ENCODE results near the gene PMFBP1.

Gene PMFBP1

GRCh38 chr16:72211110-72211509 lies 39.2 kb upstream of the PMFBP1 start:
- FAIRE-seq (no peak), DNase-seq (ENCODE audit: insufficient read length, low spot score) (no peak)
- TF ChIP-seq, protein P1, sequence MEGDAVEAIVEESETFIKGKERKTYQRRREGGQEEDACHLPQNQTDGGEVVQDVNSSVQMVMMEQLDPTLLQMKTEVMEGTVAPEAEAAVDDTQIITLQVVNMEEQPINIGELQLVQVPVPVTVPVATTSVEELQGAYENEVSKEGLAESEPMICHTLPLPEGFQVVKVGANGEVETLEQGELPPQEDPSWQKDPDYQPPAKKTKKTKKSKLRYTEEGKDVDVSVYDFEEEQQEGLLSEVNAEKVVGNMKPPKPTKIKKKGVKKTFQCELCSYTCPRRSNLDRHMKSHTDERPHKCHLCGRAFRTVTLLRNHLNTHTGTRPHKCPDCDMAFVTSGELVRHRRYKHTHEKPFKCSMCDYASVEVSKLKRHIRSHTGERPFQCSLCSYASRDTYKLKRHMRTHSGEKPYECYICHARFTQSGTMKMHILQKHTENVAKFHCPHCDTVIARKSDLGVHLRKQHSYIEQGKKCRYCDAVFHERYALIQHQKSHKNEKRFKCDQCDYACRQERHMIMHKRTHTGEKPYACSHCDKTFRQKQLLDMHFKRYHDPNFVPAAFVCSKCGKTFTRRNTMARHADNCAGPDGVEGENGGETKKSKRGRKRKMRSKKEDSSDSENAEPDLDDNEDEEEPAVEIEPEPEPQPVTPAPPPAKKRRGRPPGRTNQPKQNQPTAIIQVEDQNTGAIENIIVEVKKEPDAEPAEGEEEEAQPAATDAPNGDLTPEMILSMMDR (IDR thresholded peaks at IDR 0.05; ENCODE audit: insufficient read depth, missing control alignments) = no peak

DNA sequence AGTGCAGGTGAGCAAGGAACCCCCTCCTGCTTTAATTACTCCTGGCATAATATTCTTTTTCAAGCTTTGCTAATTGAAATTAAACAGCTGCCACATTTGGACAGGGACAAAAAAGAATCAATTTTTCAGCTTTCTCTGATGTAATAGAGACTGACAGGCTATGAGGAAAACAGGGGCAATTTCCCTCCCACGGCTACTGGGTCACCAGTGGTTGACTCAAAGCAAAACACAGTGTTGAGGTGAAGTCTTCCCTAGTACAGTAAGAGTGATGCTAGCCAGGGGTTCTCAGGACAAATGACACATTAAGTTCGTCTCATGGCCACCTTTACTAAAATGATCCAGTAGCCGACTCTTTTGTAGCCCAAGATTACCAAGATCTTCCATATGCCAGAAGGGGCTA lies 38.6 kb upstream of the PMFBP1 start:
- DNase-seq (ENCODE audit: insufficient read length, low spot score) (no peak), FAIRE-seq (no peak)

GRCh38 chr16:72210072-72210471 lies 38.1 kb upstream of the PMFBP1 start:
- TF ChIP-seq, protein P1 (IDR thresholded peaks at IDR 0.05; ENCODE audit: insufficient read depth, missing control alignments) = no peak
- DNase-seq (ENCODE audit: insufficient read length, low spot score) (no peak), FAIRE-seq (no peak)

More for the DNA sequence above, 38.6 kb upstream of the PMFBP1 start:
- TF ChIP-seq, protein P1 (IDR thresholded peaks at IDR 0.05; ENCODE audit: insufficient read depth, missing control alignments) = no peak

DNA sequence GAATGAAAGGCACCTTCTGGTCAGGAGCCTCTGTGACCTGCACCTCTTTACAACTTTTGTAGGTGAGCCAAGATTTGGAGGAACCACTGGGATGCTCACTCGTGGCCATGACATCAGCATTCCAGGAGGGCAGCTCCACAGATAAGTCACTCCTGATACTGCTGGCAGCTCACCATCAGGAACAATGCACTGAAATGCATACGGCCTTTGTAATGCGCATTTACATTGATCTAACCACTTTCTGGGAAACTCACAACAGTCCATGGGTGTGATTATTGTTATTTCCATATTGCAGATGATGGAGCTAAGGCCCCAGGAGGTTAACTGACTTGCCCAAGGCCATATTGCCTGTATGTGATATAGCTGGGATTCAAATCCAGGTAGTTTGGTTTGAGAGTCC lies 34.3 kb upstream of the PMFBP1 start:
- DNase-seq (ENCODE audit: insufficient read length, low spot score) (no peak), FAIRE-seq (no peak)
- TF ChIP-seq, protein P1 (IDR thresholded peaks at IDR 0.05; ENCODE audit: insufficient read depth, missing control alignments) = no peak

- DNase-seq (ENCODE audit: insufficient read length, low spot score) (no peak), FAIRE-seq (no peak)
- TF ChIP-seq, protein P1 (IDR thresholded peaks at IDR 0.05; ENCODE audit: insufficient read depth, missing control alignments) = no peak
These were observed 31.4 kb upstream of the PMFBP1 start for GRCh38 chr16:72203401-72203800.

- DNase-seq (ENCODE audit: insufficient read length, low spot score) (no peak), FAIRE-seq (no peak)
- TF ChIP-seq, protein P1 (IDR thresholded peaks at IDR 0.05; ENCODE audit: insufficient read depth, missing control alignments) = no peak
These were observed 30.1 kb upstream of the PMFBP1 start for GRCh38 chr16:72202014-72202413.

DNA sequence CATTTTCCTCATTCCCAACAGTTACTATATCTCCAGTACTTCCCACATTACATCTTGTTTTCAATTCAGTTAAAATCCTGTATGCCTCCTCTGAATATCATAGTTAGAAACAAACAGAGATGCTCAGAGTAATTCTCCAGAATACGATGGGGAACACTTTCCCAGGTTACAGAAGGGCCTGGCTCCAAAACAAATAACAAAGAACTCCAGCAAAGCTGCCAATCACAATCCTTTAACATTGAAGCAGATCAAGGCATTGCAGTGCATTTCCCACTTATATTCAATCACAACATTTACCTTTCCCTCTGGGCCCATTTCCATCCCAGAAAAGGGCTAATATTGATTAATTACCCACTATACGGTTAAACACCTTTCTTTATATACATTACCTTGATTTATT lies 29.4 kb upstream of the PMFBP1 start:
- DNase-seq (ENCODE audit: insufficient read length, low spot score) (no peak), FAIRE-seq (no peak)
- TF ChIP-seq, protein P1 (IDR thresholded peaks at IDR 0.05; ENCODE audit: insufficient read depth, missing control alignments) = no peak

Data from D721Med (cell line).